GM23338 (cell line): Measurements from ENCODE around the gene CNNM2. TPM values are rescaled to one million over a fixed set of nuclear protein-coding genes. Genes with fewer than 3 reads are reported as not detected.

ENCODE experiments used
- ATAC-seq: fragments of 200-7000 bp; cut with Tn5 transposase; 3 replicates; pipeline ENCODE4 v1.9.1; 2020
- DNase-seq: peaks from one replicate; pipeline ENCODE4 v3.0.0-alpha.2; 2015; ENCODE audit warnings: low spot score
- H2AFZ ChIP-seq: fragments of 200-600 bp; sonication (generic); 2 replicates; pipeline ENCODE4 v1.8.0; 2016; ENCODE audit warnings: antibody characterized with exemption, mild to moderate bottlenecking, moderate library complexity
- H3F3A ChIP-seq: fragments of 200-600 bp; sonication (generic); replicated peaks from 2 replicates; pipeline ENCODE4 v1.8.0; 2017; ENCODE audit warnings: antibody characterized with exemption, mixed run types, low read depth
- H3K27ac ChIP-seq: fragments of 200-600 bp; sonication (generic); 2 replicates; pipeline ENCODE4 v1.6.1; 2016; ENCODE audit warnings: low read depth
- H3K27me3 ChIP-seq: fragments of 200-600 bp; sonication (generic); 2 replicates; pipeline ENCODE4 v1.8.0; 2016; ENCODE audit warnings: mild to moderate bottlenecking, mixed run types, moderate library complexity; ENCODE audit not compliant: insufficient read depth
- H3K36me3 ChIP-seq: fragments of 200-600 bp; sonication (generic); 2 replicates; pipeline ENCODE4 v1.8.0; 2016; ENCODE audit warnings: mild to moderate bottlenecking; ENCODE audit not compliant: insufficient read depth
- H3K4me1 ChIP-seq: fragments of 200-600 bp; sonication (generic); 2 replicates; pipeline ENCODE4 v1.8.0; 2016; ENCODE audit warnings: mild to moderate bottlenecking, moderate library complexity; ENCODE audit not compliant: insufficient read depth
- H3K4me2 ChIP-seq: fragments of 200-600 bp; sonication (generic); 2 replicates; pipeline ENCODE4 v1.7.1; 2017; ENCODE audit warnings: mixed run types
- H3K4me3 ChIP-seq: fragments of 200-600 bp; sonication (generic); 2 replicates; pipeline ENCODE4 v1.6.1; 2016; ENCODE audit warnings: mixed run types
- H3K79me2 ChIP-seq: fragments of 200-600 bp; sonication (generic); replicated peaks from 2 replicates; pipeline ENCODE4 v1.8.0; 2017; ENCODE audit warnings: mild to moderate bottlenecking; ENCODE audit not compliant: insufficient read depth
- H3K9me2 ChIP-seq: fragments of 200-600 bp; sonication (generic); 2 replicates; pipeline ENCODE4 v1.8.0; 2017; ENCODE audit not compliant: insufficient read depth
- H4K20me1 ChIP-seq: fragments of 200-600 bp; sonication (generic); replicated peaks from 2 replicates; pipeline ENCODE4 v1.8.0; 2017; ENCODE audit warnings: mild to moderate bottlenecking; ENCODE audit not compliant: insufficient read depth
- H3K27ac Mint-ChIP-seq: 2 replicates; pipeline ENCODE4 v1.8.0; 2020; ENCODE audit warnings: inconsistent platforms, mild to moderate bottlenecking, moderate library complexity, mixed read lengths
- H3K27me3 Mint-ChIP-seq: 3 replicates; pipeline ENCODE4 v1.8.0; 2022; ENCODE audit warnings: low read depth, mild to moderate bottlenecking, moderate library complexity, mixed read lengths, inconsistent platforms; ENCODE audit not compliant: insufficient read depth, poor library complexity
- H3K36me3 Mint-ChIP-seq: 3 replicates; pipeline ENCODE4 v1.8.0; 2021; ENCODE audit warnings: low read depth, mild to moderate bottlenecking, inconsistent platforms, moderate library complexity, mixed read lengths
- H3K4me1 Mint-ChIP-seq: 3 replicates; pipeline ENCODE4 v1.8.0; 2020; ENCODE audit warnings: mild to moderate bottlenecking, inconsistent platforms, mixed read lengths
- H3K4me3 Mint-ChIP-seq: 3 replicates; pipeline ENCODE4 v1.8.0; 2021; ENCODE audit warnings: moderate library complexity, mild to moderate bottlenecking, inconsistent platforms, mixed read lengths
- H3K9me3 Mint-ChIP-seq: 3 replicates; pipeline ENCODE4 v1.8.0; 2020; ENCODE audit warnings: moderate library complexity, mild to moderate bottlenecking, inconsistent platforms, mixed read lengths
- CTCF ChIP-seq, 2 experiments: fragments of 200-600 bp in 1 of 2; sonication (generic) in 1 of 2; conservative IDR thresholded peaks; 2 replicates each; pipeline versions ENCODE4 v1.5.1 to v1.6.1; 2016 to 2017; ENCODE audit warnings: antibody characterized with exemption in 2 of 2, low read depth in 2 of 2, mild to moderate bottlenecking in 2 of 2, moderate library complexity in 1 of 2
- EZH2phosphoT487 ChIP-seq: fragments of 200-600 bp; sonication (generic); IDR thresholded peaks from one replicate; pipeline ENCODE4 v1.8.1; 2018; ENCODE audit warnings: antibody characterized with exemption; ENCODE audit not compliant: unreplicated experiment
- JUNB ChIP-seq: IDR thresholded peaks from one replicate; pipeline ENCODE4 v1.6.1; 2016; ENCODE audit warnings: antibody characterized with exemption; ENCODE audit not compliant: unreplicated experiment
- NANOG ChIP-seq: IDR thresholded peaks from 2 replicates; pipeline ENCODE4 v1.6.1; 2016; ENCODE audit warnings: antibody characterized with exemption, borderline replicate concordance
- POLR2AphosphoS5 ChIP-seq: IDR thresholded peaks from 2 replicates; pipeline ENCODE4 v1.6.1; 2016; ENCODE audit warnings: antibody characterized with exemption, low read depth
- STAT1 ChIP-seq: IDR thresholded peaks from one replicate; pipeline ENCODE4 v1.6.1; 2016; ENCODE audit warnings: antibody characterized with exemption; ENCODE audit not compliant: unreplicated experiment
- ZNF114 ChIP-seq: fragments of 250-450 bp; sonication (Bioruptor Pico); IDR thresholded peaks from 2 replicates; pipeline ENCODE4 v1.5.0; 2020; ENCODE audit warnings: mild to moderate bottlenecking, moderate library complexity
- ZNF331 ChIP-seq: fragments of 250-450 bp; sonication (Bioruptor Pico); IDR thresholded peaks from 2 replicates; pipeline ENCODE4 v1.5.0; 2020; ENCODE audit warnings: low read depth, mild to moderate bottlenecking, moderate library complexity
- polyA plus RNA-seq: library from polyadenylated mRNA; unstranded; fragments of >200 nt; fragmentation: Nextera tagmentation; extraction: Ambion mirVana; gene quantifications from 2 replicates; pipeline ENCODE4 v1.2.1, GENCODE V29; 2016
- total RNA-seq: library from RNA; depleted of rRNA; stranded (reverse); fragments of >200 nt; shearing (Covaris generic); gene quantifications from 2 replicates; pipeline ENCODE4 v1.2.3, GENCODE V29; 2014
- TF ChIP-seq, protein P1 (sequence below): fragments of 250-450 bp; sonication (Bioruptor Pico); IDR thresholded peaks from 2 replicates; pipeline ENCODE4 v1.5.0; 2020; ENCODE audit warnings: mild to moderate bottlenecking, moderate library complexity
- TF ChIP-seq, protein P2 (sequence below): IDR thresholded peaks from 2 replicates; pipeline ENCODE4 v1.6.1; 2016; ENCODE audit warnings: antibody characterized with exemption

CNNM2 gene
- total and polyA plus RNA-seq, 2 experiments from 2014 or later: 4.5 to 31.3 TPM

- Histone ChIP-seq H3K27me3 (no peaks in the 10 kb centered on the region), H2AFZ (no peak overlapping the region), H3K27ac (no peak overlapping the region), H3K4me1 (no peaks in the 10 kb centered on the region), H3K9me2 (no peaks in the 10 kb centered on the region), H3F3A (no peaks in the 10 kb centered on the region), H3K4me2 (no peak overlapping the region), H4K20me1 (no peaks in the 10 kb centered on the region; the same call in 1 of the 2 replicates), H3K79me2 (peaks cover 8% of the 10 kb centered on the region), H3K4me3 (no peak overlapping the region), H3K36me3 (no peaks in the 10 kb centered on the region)
- DNase-seq (no peak), ATAC-seq (no peak)
- TF ChIP-seq STAT1: no peak
- TF ChIP-seq, protein P1, sequence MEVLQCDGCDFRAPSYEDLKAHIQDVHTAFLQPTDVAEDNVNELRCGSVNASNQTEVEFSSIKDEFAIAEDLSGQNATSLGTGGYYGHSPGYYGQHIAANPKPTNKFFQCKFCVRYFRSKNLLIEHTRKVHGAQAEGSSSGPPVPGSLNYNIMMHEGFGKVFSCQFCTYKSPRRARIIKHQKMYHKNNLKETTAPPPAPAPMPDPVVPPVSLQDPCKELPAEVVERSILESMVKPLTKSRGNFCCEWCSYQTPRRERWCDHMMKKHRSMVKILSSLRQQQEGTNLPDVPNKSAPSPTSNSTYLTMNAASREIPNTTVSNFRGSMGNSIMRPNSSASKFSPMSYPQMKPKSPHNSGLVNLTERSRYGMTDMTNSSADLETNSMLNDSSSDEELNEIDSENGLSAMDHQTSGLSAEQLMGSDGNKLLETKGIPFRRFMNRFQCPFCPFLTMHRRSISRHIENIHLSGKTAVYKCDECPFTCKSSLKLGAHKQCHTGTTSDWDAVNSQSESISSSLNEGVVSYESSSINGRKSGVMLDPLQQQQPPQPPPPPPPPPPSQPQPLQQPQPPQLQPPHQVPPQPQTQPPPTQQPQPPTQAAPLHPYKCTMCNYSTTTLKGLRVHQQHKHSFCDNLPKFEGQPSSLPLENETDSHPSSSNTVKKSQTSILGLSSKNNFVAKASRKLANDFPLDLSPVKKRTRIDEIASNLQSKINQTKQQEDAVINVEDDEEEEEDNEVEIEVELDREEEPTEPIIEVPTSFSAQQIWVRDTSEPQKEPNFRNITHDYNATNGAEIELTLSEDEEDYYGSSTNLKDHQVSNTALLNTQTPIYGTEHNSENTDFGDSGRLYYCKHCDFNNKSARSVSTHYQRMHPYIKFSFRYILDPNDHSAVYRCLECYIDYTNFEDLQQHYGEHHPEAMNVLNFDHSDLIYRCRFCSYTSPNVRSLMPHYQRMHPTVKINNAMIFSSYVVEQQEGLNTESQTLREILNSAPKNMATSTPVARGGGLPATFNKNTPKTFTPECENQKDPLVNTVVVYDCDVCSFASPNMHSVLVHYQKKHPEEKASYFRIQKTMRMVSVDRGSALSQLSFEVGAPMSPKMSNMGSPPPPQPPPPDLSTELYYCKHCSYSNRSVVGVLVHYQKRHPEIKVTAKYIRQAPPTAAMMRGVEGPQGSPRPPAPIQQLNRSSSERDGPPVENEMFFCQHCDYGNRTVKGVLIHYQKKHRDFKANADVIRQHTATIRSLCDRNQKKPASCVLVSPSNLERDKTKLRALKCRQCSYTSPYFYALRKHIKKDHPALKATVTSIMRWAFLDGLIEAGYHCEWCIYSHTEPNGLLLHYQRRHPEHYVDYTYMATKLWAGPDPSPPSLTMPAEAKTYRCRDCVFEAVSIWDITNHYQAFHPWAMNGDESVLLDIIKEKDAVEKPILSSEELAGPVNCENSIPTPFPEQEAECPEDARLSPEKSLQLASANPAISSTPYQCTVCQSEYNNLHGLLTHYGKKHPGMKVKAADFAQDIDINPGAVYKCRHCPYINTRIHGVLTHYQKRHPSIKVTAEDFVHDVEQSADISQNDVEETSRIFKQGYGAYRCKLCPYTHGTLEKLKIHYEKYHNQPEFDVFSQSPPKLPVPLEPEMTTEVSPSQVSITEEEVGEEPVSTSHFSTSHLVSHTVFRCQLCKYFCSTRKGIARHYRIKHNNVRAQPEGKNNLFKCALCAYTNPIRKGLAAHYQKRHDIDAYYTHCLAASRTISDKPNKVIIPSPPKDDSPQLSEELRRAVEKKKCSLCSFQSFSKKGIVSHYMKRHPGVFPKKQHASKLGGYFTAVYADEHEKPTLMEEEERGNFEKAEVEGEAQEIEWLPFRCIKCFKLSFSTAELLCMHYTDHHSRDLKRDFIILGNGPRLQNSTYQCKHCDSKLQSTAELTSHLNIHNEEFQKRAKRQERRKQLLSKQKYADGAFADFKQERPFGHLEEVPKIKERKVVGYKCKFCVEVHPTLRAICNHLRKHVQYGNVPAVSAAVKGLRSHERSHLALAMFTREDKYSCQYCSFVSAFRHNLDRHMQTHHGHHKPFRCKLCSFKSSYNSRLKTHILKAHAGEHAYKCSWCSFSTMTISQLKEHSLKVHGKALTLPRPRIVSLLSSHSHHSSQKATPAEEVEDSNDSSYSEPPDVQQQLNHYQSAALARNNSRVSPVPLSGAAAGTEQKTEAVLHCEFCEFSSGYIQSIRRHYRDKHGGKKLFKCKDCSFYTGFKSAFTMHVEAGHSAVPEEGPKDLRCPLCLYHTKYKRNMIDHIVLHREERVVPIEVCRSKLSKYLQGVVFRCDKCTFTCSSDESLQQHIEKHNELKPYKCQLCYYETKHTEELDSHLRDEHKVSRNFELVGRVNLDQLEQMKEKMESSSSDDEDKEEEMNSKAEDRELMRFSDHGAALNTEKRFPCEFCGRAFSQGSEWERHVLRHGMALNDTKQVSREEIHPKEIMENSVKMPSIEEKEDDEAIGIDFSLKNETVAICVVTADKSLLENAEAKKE (CRISPR knock-in tag): no peak
- no peak for TF ChIP-seq NANOG
- TF ChIP-seq ZNF331 (CRISPR knock-in tag): no peak
- TF ChIP-seq ZNF114 (CRISPR knock-in tag): no peak
- no peak for TF ChIP-seq JUNB
- no peak for TF ChIP-seq POLR2AphosphoS5
- Mint-ChIP-seq H3K36me3 (no peaks in the 10 kb centered on the region), H3K27me3 (peaks cover 1% of the 10 kb centered on the region), H3K9me3 (no peaks in the 10 kb centered on the region), H3K4me1 (no peaks in the 10 kb centered on the region), H3K4me3 (no peak overlapping the region), H3K27ac (no peak overlapping the region)
Observed at GRCh38 chr10:102982296-102982695, 64.2 kb downstream of the CNNM2 start.

- no peaks in the 10 kb centered on the region for H3K9me2 ChIP-seq
- H3K4me3 Mint-ChIP-seq: no peak overlapping the region
- no peaks in the 10 kb centered on the region for H3K36me3 Mint-ChIP-seq
- H3K27ac ChIP-seq: no peak overlapping the region
- no peaks in the 10 kb centered on the region for H3K36me3 ChIP-seq
- no peaks in the 10 kb centered on the region for H3K9me3 Mint-ChIP-seq
- no peaks in the 10 kb centered on the region for H3K27me3 ChIP-seq
- no peaks in the 10 kb centered on the region for H3K4me1 Mint-ChIP-seq
- no peaks in the 10 kb centered on the region for H3K27me3 Mint-ChIP-seq
- H3K4me3 ChIP-seq: no peak overlapping the region
- no peaks in the 10 kb centered on the region for H4K20me1 ChIP-seq
- H2AFZ ChIP-seq: no peak overlapping the region
- H3K4me1 ChIP-seq: no peaks in the 10 kb centered on the region
- no peaks in the 10 kb centered on the region for H3F3A ChIP-seq
- peaks cover 8% of the 10 kb centered on the region for H3K79me2 ChIP-seq
- H3K27ac Mint-ChIP-seq: no peak overlapping the region
- ATAC-seq (no peak), DNase-seq (no peak)
- H3K4me2 ChIP-seq: no peak overlapping the region
- TF ChIP-seq, protein P2, sequence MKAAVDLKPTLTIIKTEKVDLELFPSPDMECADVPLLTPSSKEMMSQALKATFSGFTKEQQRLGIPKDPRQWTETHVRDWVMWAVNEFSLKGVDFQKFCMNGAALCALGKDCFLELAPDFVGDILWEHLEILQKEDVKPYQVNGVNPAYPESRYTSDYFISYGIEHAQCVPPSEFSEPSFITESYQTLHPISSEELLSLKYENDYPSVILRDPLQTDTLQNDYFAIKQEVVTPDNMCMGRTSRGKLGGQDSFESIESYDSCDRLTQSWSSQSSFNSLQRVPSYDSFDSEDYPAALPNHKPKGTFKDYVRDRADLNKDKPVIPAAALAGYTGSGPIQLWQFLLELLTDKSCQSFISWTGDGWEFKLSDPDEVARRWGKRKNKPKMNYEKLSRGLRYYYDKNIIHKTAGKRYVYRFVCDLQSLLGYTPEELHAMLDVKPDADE: no peak
- no peak for TF ChIP-seq ZNF331 (CRISPR knock-in tag)
- TF ChIP-seq EZH2phosphoT487: no peak
- TF ChIP-seq JUNB: no peak
- TF ChIP-seq CTCF (conservative IDR thresholded peaks at IDR 0.05; ENCODE audit: low read depth in 2 of 2): no peak
- TF ChIP-seq POLR2AphosphoS5: no peak
Observed at GRCh38 chr10:102984086-102984485, 66.0 kb downstream of the CNNM2 start.
